Measurements from ENCODE around the gene IL21.
"Not testable (repeated sequence)": the region's sequence is repeated elsewhere in the genome, so short reads cannot be mapped to it uniquely, and the experiment has no call there.

IL21 gene

DNA sequence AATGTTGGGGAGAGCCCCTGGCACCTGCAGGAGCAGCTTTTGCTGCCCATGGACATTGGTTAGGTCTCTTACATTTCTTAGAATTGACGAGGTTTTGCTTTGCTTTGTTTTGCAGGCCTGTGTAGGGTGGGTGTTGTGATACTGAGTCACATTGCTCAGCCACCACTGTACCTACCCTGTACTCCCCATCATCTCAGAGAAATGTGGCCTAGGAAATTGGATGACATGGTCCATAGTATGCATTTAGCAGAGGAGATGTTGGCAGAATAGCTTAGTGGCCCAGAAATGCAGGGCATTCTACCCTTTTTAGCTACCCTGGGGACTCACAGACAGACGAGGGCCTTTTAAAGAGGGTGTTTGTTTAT lies 43.7 kb downstream of the IL21 start:
- no peak for DNase-seq

DNA sequence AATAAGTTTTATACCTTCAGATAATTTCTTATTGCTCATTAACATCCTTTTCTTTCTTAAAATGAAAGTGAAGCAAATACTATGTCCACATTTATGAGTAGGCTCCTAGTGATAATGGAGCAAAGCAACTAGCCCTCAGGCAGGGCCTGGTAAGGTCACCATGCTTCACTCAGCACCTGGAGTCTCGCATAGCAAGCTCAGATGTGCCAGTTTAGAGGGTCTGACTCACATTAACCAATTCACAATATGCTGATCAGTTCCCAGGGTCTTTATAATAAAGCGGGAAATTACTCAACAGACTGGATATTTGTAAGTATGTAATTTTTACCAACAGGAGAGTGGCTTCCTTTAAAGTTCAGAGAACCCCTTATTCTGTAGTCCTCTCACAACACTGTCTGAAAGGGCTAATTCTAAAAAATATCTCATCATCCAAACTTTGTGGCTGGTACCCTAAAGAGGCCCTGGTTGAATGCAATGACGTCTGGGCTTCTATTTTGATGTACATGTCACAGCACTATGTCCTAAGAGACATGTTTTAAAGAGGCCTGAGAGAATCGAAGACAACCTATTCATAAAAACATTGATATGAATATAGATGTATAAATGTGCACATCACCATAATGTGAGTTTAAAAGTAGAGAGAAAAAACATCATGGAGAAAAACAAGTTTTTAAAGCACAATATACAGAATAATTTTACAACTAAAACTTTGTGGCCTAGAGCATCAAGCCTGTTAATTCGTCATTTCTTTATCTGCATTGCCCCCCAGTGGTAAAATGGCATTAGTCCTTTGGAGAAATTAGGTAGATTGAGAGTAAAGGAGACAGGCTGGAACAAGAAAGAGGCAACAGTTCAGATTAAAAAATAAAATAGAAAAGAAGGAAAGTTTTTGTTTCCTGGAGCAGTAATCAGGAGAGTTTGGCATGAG lies 44.3 kb downstream of the IL21 start:
- no peak for DNase-seq

DNA sequence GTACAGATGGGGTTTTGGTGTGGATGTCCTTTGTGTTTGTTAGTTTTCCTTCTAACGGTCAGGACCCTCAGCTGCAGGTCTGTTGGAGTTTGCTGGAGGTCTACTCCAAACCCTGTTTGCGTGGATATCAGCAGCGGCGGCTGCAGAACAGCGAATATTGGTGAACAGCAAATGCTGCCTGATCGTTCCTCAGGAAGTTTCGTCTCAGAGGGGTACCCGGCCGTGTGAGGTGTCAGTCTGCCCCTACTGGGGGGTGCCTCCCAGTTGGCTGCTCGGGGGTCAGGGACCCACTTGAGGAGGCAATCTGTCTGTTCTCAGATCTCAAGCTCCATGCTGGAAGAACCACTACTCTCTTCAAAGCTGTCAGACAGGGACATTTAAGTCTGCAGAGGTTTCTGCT lies 46.5 kb downstream of the IL21 start:
- DNase-seq, result not testable (repeated sequence)

GRCh38 chr4:122562449-122562848 lies 58.4 kb downstream of the IL21 start:
- DNase-seq, result no peak

All from NCI-H2171 (cell line).